ENCODE results near the gene SH3RF2. TPM values are rescaled to one million over a fixed set of nuclear protein-coding genes. Genes with fewer than 3 reads are reported as not detected.

Gene SH3RF2
- total RNA-seq, 2 donors from 2014 or later = 2.6 to 3.2 TPM

DNA sequence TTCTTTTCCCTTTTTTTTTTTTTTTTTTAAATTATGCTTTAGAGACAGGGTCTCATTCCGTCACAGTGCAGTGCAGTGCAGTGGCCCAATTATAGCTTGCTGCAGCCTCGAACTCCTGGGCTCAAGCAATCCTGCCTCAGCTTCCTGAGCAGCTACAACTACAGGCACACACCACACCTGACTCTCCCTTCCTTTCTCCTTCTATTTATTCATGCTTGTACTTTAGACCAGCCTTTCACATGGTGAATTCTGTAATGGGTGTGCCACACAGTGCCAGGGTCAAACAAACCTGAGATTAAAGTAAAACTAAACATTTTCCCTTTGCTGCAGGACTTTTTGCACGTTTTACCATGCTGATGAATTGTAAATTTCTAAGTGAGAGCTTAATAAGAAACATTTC is 8.0 kb downstream of the SH3RF2 start:
- no peaks in the 10 kb centered on the region for H3K36me3 ChIP-seq (ENCODE audit: control insufficient read depth, insufficient read depth, low read length)
- H3K9ac ChIP-seq (ENCODE audit: extremely low read depth, low read length, poor library complexity, severe bottlenecking) = no peak overlapping the region
- no peak overlapping the region for H3K27ac ChIP-seq (ENCODE audit: low read depth, low read length)
- Mint-ChIP-seq H3K9me3 (no peaks in the 10 kb centered on the region), H3K27me3 (ENCODE audit: insufficient read depth) (no peaks in the 10 kb centered on the region), H3K27ac (no peak overlapping the region), H3K36me3 (ENCODE audit: low read depth) (no peaks in the 10 kb centered on the region), H3K4me1 (peaks cover 24% of the 10 kb centered on the region), H3K4me3 (no peak overlapping the region)
- TF ChIP-seq, protein P1, sequence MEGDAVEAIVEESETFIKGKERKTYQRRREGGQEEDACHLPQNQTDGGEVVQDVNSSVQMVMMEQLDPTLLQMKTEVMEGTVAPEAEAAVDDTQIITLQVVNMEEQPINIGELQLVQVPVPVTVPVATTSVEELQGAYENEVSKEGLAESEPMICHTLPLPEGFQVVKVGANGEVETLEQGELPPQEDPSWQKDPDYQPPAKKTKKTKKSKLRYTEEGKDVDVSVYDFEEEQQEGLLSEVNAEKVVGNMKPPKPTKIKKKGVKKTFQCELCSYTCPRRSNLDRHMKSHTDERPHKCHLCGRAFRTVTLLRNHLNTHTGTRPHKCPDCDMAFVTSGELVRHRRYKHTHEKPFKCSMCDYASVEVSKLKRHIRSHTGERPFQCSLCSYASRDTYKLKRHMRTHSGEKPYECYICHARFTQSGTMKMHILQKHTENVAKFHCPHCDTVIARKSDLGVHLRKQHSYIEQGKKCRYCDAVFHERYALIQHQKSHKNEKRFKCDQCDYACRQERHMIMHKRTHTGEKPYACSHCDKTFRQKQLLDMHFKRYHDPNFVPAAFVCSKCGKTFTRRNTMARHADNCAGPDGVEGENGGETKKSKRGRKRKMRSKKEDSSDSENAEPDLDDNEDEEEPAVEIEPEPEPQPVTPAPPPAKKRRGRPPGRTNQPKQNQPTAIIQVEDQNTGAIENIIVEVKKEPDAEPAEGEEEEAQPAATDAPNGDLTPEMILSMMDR (conservative IDR thresholded peaks at IDR 0.05) = no peak
- no peaks in the 10 kb centered on the region for H3K9me3 ChIP-seq (ENCODE audit: control insufficient read depth, low read length)
- peaks cover 7% of the 10 kb centered on the region for H3K4me1 ChIP-seq (ENCODE audit: control insufficient read depth, insufficient read depth, low read length)
- no peak overlapping the region for H3K4me3 ChIP-seq (ENCODE audit: low read length)
- H3K27me3 ChIP-seq (ENCODE audit: control insufficient read depth, insufficient read depth, low read length, poor library complexity, severe bottlenecking) = no peaks in the 10 kb centered on the region
- no peak for DNase-seq
- 78 to 81% methylated on average over 3 of the region's 3 CpGs for WGBS, 2 experiments (ENCODE audit: insufficient coverage in 1 of 2, insufficient read length in 1 of 2)

- Histone ChIP-seq H3K36me3 (ENCODE audit: control insufficient read depth, insufficient read depth, low read length) (no peaks in the 10 kb centered on the region), H3K4me3 (ENCODE audit: low read length) (peak overlapping the region; percentile 1), H3K27ac (ENCODE audit: low read depth, low read length) (no peak overlapping the region), H3K9ac (ENCODE audit: extremely low read depth, low read length, poor library complexity, severe bottlenecking) (no peak overlapping the region), H3K27me3 (ENCODE audit: control insufficient read depth, insufficient read depth, low read length, poor library complexity, severe bottlenecking) (no peaks in the 10 kb centered on the region), H3K9me3 (ENCODE audit: control insufficient read depth, low read length) (no peaks in the 10 kb centered on the region), H3K4me1 (ENCODE audit: control insufficient read depth, insufficient read depth, low read length) (no peaks in the 10 kb centered on the region)
- no peaks in the 10 kb centered on the region for H3K36me3 Mint-ChIP-seq (ENCODE audit: low read depth)
- H3K4me1 Mint-ChIP-seq = peaks cover 22% of the 10 kb centered on the region
- no peak for DNase-seq
- WGBS, 2 experiments (ENCODE audit: insufficient coverage in 1 of 2, insufficient read length in 1 of 2) = 87 to 94% methylated on average over 2 of the region's 2 CpGs
- no peaks in the 10 kb centered on the region for H3K9me3 Mint-ChIP-seq
- TF ChIP-seq, protein P1 (conservative IDR thresholded peaks at IDR 0.05) = no peak
- H3K27me3 Mint-ChIP-seq (ENCODE audit: insufficient read depth) = no peaks in the 10 kb centered on the region
- H3K4me3 Mint-ChIP-seq = no peak overlapping the region
- no peak overlapping the region for H3K27ac Mint-ChIP-seq
These were observed 9.3 kb downstream of the SH3RF2 start for GRCh38 chr5:145945620-145946111.

- H3K4me1 ChIP-seq (ENCODE audit: control insufficient read depth, insufficient read depth, low read length) = no peaks in the 10 kb centered on the region
- no peaks in the 10 kb centered on the region for H3K36me3 Mint-ChIP-seq (ENCODE audit: low read depth)
- no peak for DNase-seq
- H3K27ac ChIP-seq (ENCODE audit: low read depth, low read length) = no peak overlapping the region
- no peaks in the 10 kb centered on the region for H3K27me3 ChIP-seq (ENCODE audit: control insufficient read depth, insufficient read depth, low read length, poor library complexity, severe bottlenecking)
- no peak overlapping the region for H3K4me3 Mint-ChIP-seq
- no peaks in the 10 kb centered on the region for H3K36me3 ChIP-seq (ENCODE audit: control insufficient read depth, insufficient read depth, low read length)
- H3K4me3 ChIP-seq (ENCODE audit: low read length) = peak overlapping the region; percentile 1
- no peaks in the 10 kb centered on the region for H3K9me3 ChIP-seq (ENCODE audit: control insufficient read depth, low read length)
- no peak overlapping the region for H3K9ac ChIP-seq (ENCODE audit: extremely low read depth, low read length, poor library complexity, severe bottlenecking)
- no peaks in the 10 kb centered on the region for H3K9me3 Mint-ChIP-seq
- TF ChIP-seq, protein P1 (conservative IDR thresholded peaks at IDR 0.05) = no peak
- no peak overlapping the region for H3K27ac Mint-ChIP-seq
- WGBS, 2 experiments (ENCODE audit: insufficient coverage in 1 of 2, insufficient read length in 1 of 2) = 93 to 97% methylated on average over 3 to 4 of the region's 4 CpGs
- no peaks in the 10 kb centered on the region for H3K27me3 Mint-ChIP-seq (ENCODE audit: insufficient read depth)
- peaks cover 25% of the 10 kb centered on the region for H3K4me1 Mint-ChIP-seq
These were observed 9.9 kb downstream of the SH3RF2 start for GRCh38 chr5:145946112-145946861.

Data from endodermal cell (in vitro differentiated cells).